ENCODE measurements around the gene MAP3K10. TPM values are rescaled to one million over a fixed set of nuclear protein-coding genes. Genes with fewer than 3 reads are reported as not detected.

The MAP3K10 gene
- total and polyA plus RNA-seq, 2 of the 13 experiments (the other 11 are each of a cell fraction or from before 2014, with no cell fraction given) = 3.4 to 5.0 TPM

GRCh38 chr19:40256512-40256911 lies 65.3 kb downstream of the MAP3K10 start:
- no peak for TF ChIP-seq PBX3 (CRISPR knock-in tag; IDR thresholded peaks at IDR 0.05; ENCODE audit: borderline replicate concordance)
- 0 out of 2 replicates have a peak, but pooled peaks have one; percentile 1 for TF ChIP-seq ZNF710 (CRISPR knock-in tag; IDR thresholded peaks at IDR 0.05; ENCODE audit: borderline replicate concordance)
- ChIA-PET POLR2A (no interaction called here), CTCF (ENCODE audit: low intra/inter-chr PET ratio, low total read pairs) (no interaction called here)
- 96% methylated on average over 4 of the region's 8 CpGs for WGBS (ENCODE audit: low lambda C conversion rate)
- Histone ChIP-seq H3K9me3 (ENCODE audit: low read length) (no peaks in the 10 kb centered on the region), H2AFZ (ENCODE audit: low read length) (no peak overlapping the region), H3K9ac (ENCODE audit: insufficient read depth, low read depth, low read length) (no peak overlapping the region), H3K79me2 (ENCODE audit: insufficient read depth, low read length) (peaks cover 42% of the 10 kb centered on the region), H3K4me1 (ENCODE audit: insufficient read depth, low read length) (peaks cover 50% of the 10 kb centered on the region), H3K27me3 (ENCODE audit: control insufficient read depth in 1 of 2, insufficient read depth in 2 of 2, low read length in 2 of 2) (no peaks in the 10 kb centered on the region), H3K4me3 (replicated peaks in 1 of 3; ENCODE audit: insufficient read depth in 1 of 3, low read depth in 2 of 3, low read length in 3 of 3) (no peak overlapping the region), H3K27ac (ENCODE audit: extremely low read length, insufficient read depth, low read length) (no peak overlapping the region), H4K20me1 (ENCODE audit: insufficient read depth, low read length) (peaks cover 8% of the 10 kb centered on the region), H3K4me2 (ENCODE audit: low read depth, low read length) (no peak overlapping the region), H3K36me3 (replicated peaks in 1 of 2; ENCODE audit: control insufficient read depth in 1 of 2, insufficient read depth in 2 of 2, low read length in 2 of 2) (peaks cover 20 to 35% of the 10 kb centered on the region in 2 experiments)
- DNase-seq (ENCODE audit: low spot score) (no peak), ATAC-seq (no peak), FAIRE-seq (no peak)
- in situ Hi-C loops (cut with HindIII; ENCODE audit: extremely low pct_ligation_motif_present, low pct_unique_long_range_greater_than_20kb) (no loop called here), intact Hi-C loops (cut with micrococcal nuclease; ENCODE audit: unreplicated experiment) (no loop called here)
- no TSS peak for BruUV-seq (replicated peaks)

GRCh38 chr19:40257096-40257517 lies 65.9 kb downstream of the MAP3K10 start:
- no peak for FAIRE-seq
- Histone ChIP-seq H3K9me3 (ENCODE audit: low read length) (no peaks in the 10 kb centered on the region), H3K27ac (ENCODE audit: extremely low read length, insufficient read depth, low read length) (no peak overlapping the region), H3K4me1 (ENCODE audit: insufficient read depth, low read length) (peaks cover 44% of the 10 kb centered on the region), H2AFZ (ENCODE audit: low read length) (no peak overlapping the region), H3K36me3 (replicated peaks in 1 of 2; ENCODE audit: control insufficient read depth in 1 of 2, insufficient read depth in 2 of 2, low read length in 2 of 2) (peaks cover 20 to 30% of the 10 kb centered on the region in 2 experiments), H3K4me2 (ENCODE audit: low read depth, low read length) (no peak overlapping the region), H4K20me1 (ENCODE audit: insufficient read depth, low read length) (peaks cover 3% of the 10 kb centered on the region), H3K27me3 (ENCODE audit: control insufficient read depth in 1 of 2, insufficient read depth in 2 of 2, low read length in 2 of 2) (no peaks in the 10 kb centered on the region), H3K79me2 (ENCODE audit: insufficient read depth, low read length) (peaks cover 37% of the 10 kb centered on the region), H3K9ac (ENCODE audit: insufficient read depth, low read depth, low read length) (no peak overlapping the region), H3K4me3 (replicated peaks in 1 of 3; ENCODE audit: insufficient read depth in 1 of 3, low read depth in 2 of 3, low read length in 3 of 3) (no peak overlapping the region)
- ChIA-PET POLR2A (no interaction called here), CTCF (ENCODE audit: low intra/inter-chr PET ratio, low total read pairs) (no interaction called here)
- intact Hi-C loops (cut with micrococcal nuclease; ENCODE audit: unreplicated experiment) = no loop called here
- ATAC-seq = no peak
- DNase-seq (ENCODE audit: low spot score) = no peak
- WGBS (ENCODE audit: low lambda C conversion rate) = 100% methylated on average over 1 of the region's 9 CpGs
- BruUV-seq (replicated peaks) = no TSS peak
- TF ChIP-seq CHD2 (IDR thresholded peaks at IDR 0.05; ENCODE audit: low read depth, low read length) (no peak), SKIL (CRISPR knock-in tag; IDR thresholded peaks at IDR 0.05; ENCODE audit: borderline replicate concordance) (no peak), ZNF563 (CRISPR knock-in tag; IDR thresholded peaks at IDR 0.05) (no peak), ARNT (IDR thresholded peaks at IDR 0.05) (no peak), ZBTB42 (CRISPR knock-in tag; IDR thresholded peaks at IDR 0.05) (no peak), SPEN (CRISPR knock-in tag; IDR thresholded peaks at IDR 0.05; ENCODE audit: low read depth) (no peak), TBL1XR1 (IDR thresholded peaks at IDR 0.05; ENCODE audit: borderline replicate concordance, low read length, partially characterized antibody) (no peak), HNRNPL (IDR thresholded peaks at IDR 0.05; ENCODE audit: low read depth, low read length) (peak; percentile 66; the same call in 1 of the 2 replicates)
- TF ChIP-seq, protein P1, sequence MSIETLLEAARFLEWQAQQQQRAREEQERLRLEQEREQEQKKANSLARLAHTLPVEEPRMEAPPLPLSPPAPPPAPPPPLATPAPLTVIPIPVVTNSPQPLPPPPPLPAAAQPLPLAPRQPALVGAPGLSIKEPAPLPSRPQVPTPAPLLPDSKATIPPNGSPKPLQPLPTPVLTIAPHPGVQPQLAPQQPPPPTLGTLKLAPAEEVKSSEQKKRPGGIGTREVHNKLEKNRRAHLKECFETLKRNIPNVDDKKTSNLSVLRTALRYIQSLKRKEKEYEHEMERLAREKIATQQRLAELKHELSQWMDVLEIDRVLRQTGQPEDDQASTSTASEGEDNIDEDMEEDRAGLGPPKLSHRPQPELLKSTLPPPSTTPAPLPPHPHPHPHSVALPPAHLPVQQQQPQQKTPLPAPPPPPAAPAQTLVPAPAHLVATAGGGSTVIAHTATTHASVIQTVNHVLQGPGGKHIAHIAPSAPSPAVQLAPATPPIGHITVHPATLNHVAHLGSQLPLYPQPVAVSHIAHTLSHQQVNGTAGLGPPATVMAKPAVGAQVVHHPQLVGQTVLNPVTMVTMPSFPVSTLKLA (IDR thresholded peaks at IDR 0.05) = no peak
- in situ Hi-C loops (cut with HindIII; ENCODE audit: extremely low pct_ligation_motif_present, low pct_unique_long_range_greater_than_20kb) = no loop called here

Data from HepG2 (cell line).